Mammary microvascular endothelial cell (primary cell): ENCODE results near the gene SLCO4C1. TPM values are rescaled to one million over a fixed set of nuclear protein-coding genes. Genes with fewer than 3 reads are reported as not detected.

Experiments
- total RNA-seq: library from RNA; depleted of rRNA; stranded (reverse); fragments of >200 nt; gene quantifications from 2 replicates; pipeline ENCODE4 v1.2.3, GENCODE V29; 2015

Gene SLCO4C1
- total RNA-seq: not detected in 2 replicates

GRCh38 chr5:102296178-102296817, at the start of gene SLCO4C1:
Gene SLCO4C1, minus strand, starts transcription at chr5:102296284. Its CDS starts 22 bp downstream, at chr5:102296262.

Other genes starting within 250 kb of the SLCO4C1 start
- not detected in 2 replicates for gene SLCO6A1, start 202.7 kb upstream of the SLCO4C1 start, total RNA-seq